HG02642 (cell line): ENCODE results near the gene GNGT1.
A peak's percentile ranks its signal among the peaks of the same experiment; 100 is the strongest.

Experiments used
- ATAC-seq: cut with Tn5 transposase; IDR thresholded peaks from one replicate; pipeline ENCODE4 v1.9.1; 2021; ENCODE audit warnings: mild to moderate bottlenecking; ENCODE audit not compliant: unreplicated experiment, poor library complexity

Gene GNGT1

GRCh38 chr7:93937818-93938217 lies 31.5 kb downstream of the GNGT1 start:
- no peak for ATAC-seq

- no peak for ATAC-seq
These were observed 31.9 kb downstream of the GNGT1 start for GRCh38 chr7:93938293-93938692.

GRCh38 chr7:93941945-93942344 lies 35.6 kb downstream of the GNGT1 start:
- no peak for ATAC-seq

DNA sequence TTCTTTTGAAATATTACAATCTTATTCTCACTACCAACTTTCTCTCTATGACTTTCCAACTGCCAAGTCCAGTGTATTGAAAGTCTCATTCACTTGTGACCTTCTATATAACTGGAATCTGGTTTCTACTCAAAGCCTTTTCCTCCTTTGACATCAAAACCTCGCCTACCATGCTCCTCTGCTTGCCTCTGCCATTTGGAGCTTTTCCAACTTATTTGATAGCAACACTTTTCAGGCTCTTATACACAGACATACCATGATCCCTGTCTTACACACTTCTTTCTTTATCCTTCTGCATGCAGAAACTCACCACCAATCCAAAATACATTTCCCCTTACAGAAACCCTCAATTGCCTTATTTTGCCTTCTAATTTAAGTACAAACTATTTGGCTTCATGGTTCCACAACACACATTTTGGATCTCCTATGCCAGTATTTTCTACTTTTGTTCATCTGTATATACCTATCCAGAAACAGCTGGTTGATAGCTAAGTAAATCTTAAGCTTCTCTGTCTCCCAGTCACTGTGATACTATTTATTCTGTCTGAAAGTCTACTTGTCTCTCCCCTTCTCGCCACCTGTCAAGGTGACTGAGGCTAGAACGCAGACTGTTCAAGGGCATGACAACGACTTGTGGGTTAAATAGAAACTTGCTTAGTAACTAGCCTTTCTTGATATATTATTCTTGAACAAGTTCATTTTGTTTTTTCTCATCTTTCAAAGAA lies 37.6 kb downstream of the GNGT1 start:
- ATAC-seq = no peak

- no peak for ATAC-seq
These were observed 38.3 kb downstream of the GNGT1 start for GRCh38 chr7:93944673-93945072.

- no peak for ATAC-seq
These were observed 38.7 kb downstream of the GNGT1 start for GRCh38 chr7:93945083-93945482.

GRCh38 chr7:93945756-93946535 lies 39.6 kb downstream of the GNGT1 start:
- ATAC-seq = no peak

GRCh38 chr7:93948106-93948505 lies 41.7 kb downstream of the GNGT1 start:
- ATAC-seq = no peak

DNA sequence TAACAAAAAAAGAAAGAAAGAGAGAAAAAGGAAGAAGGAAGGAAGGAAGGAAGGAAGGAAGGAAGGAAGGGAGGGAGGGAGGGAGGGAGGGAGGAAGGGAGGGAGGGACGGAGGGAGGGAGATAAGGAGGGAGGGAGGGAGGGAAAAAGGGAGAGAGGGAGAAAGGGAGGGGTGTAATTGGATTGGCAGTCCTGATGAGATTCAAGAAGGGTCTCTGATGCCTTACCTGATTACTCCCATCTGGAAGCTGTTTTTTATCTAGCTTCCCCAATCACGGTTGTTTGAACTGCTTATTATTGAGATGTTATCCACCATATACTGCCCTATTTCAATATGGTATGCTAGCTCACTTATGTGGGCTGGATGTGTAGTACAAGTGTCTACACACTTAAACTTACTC lies 42.5 kb downstream of the GNGT1 start:
- no peak for ATAC-seq

- no peak for ATAC-seq
These were observed 43.1 kb downstream of the GNGT1 start for GRCh38 chr7:93949423-93949822.

DNA sequence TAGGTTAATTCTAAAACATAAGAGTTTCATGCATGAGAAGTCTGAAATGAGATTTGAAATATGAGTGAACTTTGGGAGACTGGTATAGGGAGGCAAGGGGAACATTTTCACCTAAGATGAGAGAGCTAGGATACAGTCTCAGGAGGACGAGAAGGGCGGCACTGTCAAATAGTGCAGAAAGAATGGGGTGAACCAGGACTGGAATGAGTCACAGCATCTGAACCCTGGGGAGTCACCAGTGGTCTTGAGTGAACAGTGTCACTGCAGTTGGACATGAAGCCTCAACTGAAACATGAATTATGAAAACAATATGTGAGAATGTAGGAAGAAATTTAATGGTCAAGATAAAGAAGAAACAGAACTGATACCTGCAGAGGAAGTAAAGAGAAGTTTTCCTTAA lies 48.9 kb downstream of the GNGT1 start:
- ATAC-seq = peak; percentile 64

DNA sequence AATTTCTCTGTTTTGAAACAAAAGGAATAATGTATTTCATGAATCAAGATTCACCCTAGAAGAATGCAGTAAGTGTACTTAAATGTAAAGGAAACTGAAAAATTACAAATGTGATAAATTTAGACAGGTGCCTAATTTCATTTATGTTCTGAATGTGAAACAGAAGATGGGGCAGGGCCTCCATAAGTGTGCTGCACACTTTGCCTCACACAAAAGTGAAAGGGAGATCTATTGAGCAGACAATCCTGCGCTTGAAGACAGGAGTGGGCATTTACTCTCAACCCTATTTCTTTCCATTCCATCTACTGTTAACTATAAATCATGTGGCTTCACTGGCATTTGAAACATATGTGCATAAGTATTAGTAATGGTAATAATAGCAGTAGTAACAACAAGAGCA lies 51.4 kb downstream of the GNGT1 start:
- peak; percentile 56 for ATAC-seq

GRCh38 chr7:93958216-93958615 lies 51.8 kb downstream of the GNGT1 start:
- no peak for ATAC-seq

DNA sequence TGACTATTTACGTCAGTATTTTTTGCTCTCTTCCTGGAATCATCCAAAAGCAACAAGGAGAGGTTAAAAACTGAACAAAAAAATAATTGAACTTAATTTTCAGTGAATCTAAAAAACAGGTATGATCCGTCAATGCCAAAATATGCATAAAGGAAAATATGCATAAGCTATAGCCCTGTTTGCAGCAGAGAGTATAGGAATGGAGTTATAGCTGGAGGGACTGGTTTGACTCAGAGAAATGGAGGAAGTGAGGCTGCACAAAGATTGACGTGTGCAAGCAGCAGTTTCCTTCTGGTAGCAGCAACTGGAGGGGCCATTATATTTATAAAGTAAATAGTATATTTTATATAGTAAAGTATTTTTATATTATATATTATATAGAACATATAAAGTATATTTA lies 52.3 kb downstream of the GNGT1 start:
- ATAC-seq = no peak
